Tibial nerve (tissue), 4 donors: ENCODE measurements around the gene FRMD4B.

Experiments used
- CTCF ChIP-seq, 5 experiments: fragments of 200-600 bp in 3 of 5; fragments of 450-650 bp in 2 of 5; sonication (generic) in 3 of 5; IDR thresholded peaks; one replicate each; pipeline ENCODE4 v1.5.1; 2016 to 2019; ENCODE audit warnings: antibody characterized with exemption in 5 of 5, mild to moderate bottlenecking in 3 of 5, moderate library complexity in 2 of 5
- EP300 ChIP-seq, 2 donors: sonication (generic); formaldehyde crosslinking; IDR thresholded peaks; one replicate each; pipeline ENCODE4 v1.6.1; 2017; ENCODE audit warnings: antibody characterized with exemption in 2 of 2, mild to moderate bottlenecking in 1 of 2
- POLR2A ChIP-seq, 2 donors: fragments of 450-650 bp; IDR thresholded peaks; one replicate each; pipeline ENCODE4 v1.6.1; 2017; ENCODE audit warnings: antibody characterized with exemption in 2 of 2, mild to moderate bottlenecking in 2 of 2, moderate library complexity in 2 of 2

GRCh38 chr3:69250014-69250413, 135.9 kb downstream of the FRMD4B start:
- TF ChIP-seq POLR2A (IDR thresholded peaks at IDR 0.05) (no peak), CTCF (IDR thresholded peaks at IDR 0.05) (no peak), EP300 (IDR thresholded peaks at IDR 0.05) (no peak)
